Tibial nerve (tissue), 4 donors: ENCODE results near the gene MAP7D3. TPM values are rescaled to one million over a fixed set of nuclear protein-coding genes. Genes with fewer than 3 reads are reported as not detected.

Source experiments
- DNase-seq, 2 donors: peaks; one replicate each; pipeline ENCODE4 v3.0.0-alpha.2; 2019; ENCODE audit warnings: low spot score in 2 of 2
- H3K27ac ChIP-seq, 4 donors: fragments of 200-600 bp; sonication (generic) in 3 of 4; one replicate each; pipeline ENCODE4 v1.5.1; 2017 to 2019; ENCODE audit warnings: mild to moderate bottlenecking in 1 of 4
- H3K27me3 ChIP-seq, 2 donors: fragments of 200-600 bp; sonication (generic) in 1 of 2; one replicate each; pipeline versions ENCODE4 v1.5.1 to v1.6.0; 2017 to 2019
- H3K36me3 ChIP-seq, 3 donors: fragments of 200-600 bp; sonication (generic); one replicate each; pipeline ENCODE4 v1.5.1; 2018 to 2019
- H3K4me1 ChIP-seq, 4 donors: fragments of 200-600 bp; sonication (generic) in 3 of 4; one replicate each; pipeline ENCODE4 v1.5.1; 2017 to 2019
- H3K4me3 ChIP-seq, 4 donors: fragments of 200-600 bp; sonication (generic) in 3 of 4; one replicate each; pipeline ENCODE4 v1.5.1; 2017 to 2019; ENCODE audit warnings: mild to moderate bottlenecking in 1 of 4, moderate library complexity in 1 of 4
- H3K9me3 ChIP-seq, 4 donors: fragments of 200-600 bp; sonication (generic) in 3 of 4; one replicate each; pipeline ENCODE4 v1.5.1; 2017 to 2019
- CTCF ChIP-seq, 5 experiments: fragments of 200-600 bp in 3 of 5; fragments of 450-650 bp in 2 of 5; sonication (generic) in 3 of 5; IDR thresholded peaks; one replicate each; pipeline ENCODE4 v1.5.1; 2016 to 2019; ENCODE audit warnings: antibody characterized with exemption in 5 of 5, mild to moderate bottlenecking in 3 of 5, moderate library complexity in 2 of 5
- EP300 ChIP-seq, 2 donors: sonication (generic); formaldehyde crosslinking; IDR thresholded peaks; one replicate each; pipeline ENCODE4 v1.6.1; 2017; ENCODE audit warnings: antibody characterized with exemption in 2 of 2, mild to moderate bottlenecking in 1 of 2
- POLR2A ChIP-seq, 2 donors: fragments of 450-650 bp; IDR thresholded peaks; one replicate each; pipeline ENCODE4 v1.6.1; 2017; ENCODE audit warnings: antibody characterized with exemption in 2 of 2, mild to moderate bottlenecking in 2 of 2, moderate library complexity in 2 of 2
- WGBS, 2 donors: methylation state at CpG; one replicate each; pipeline ENCODE4 v1.1.5; 2018; 5-methylcytosine and 5-hydroxymethylcytosine counted together
- total RNA-seq, 4 donors: library from RNA; depleted of rRNA; stranded (reverse); fragments of >200 nt; gene quantifications; one replicate each; pipeline ENCODE4 v1.1.0, GENCODE V29; 2016

Gene MAP7D3
- total RNA-seq, 4 donors from 2014 or later = 19.7 to 32.7 (median 22.8) TPM

- peaks cover 0 to 5% of the 10 kb centered on the region in 2 donors for H3K27me3 ChIP-seq
- TF ChIP-seq POLR2A (IDR thresholded peaks at IDR 0.05) (no peak), CTCF (IDR thresholded peaks at IDR 0.05) (no peak), EP300 (IDR thresholded peaks at IDR 0.05) (no peak)
- no peaks in the 10 kb centered on the region for H3K9me3 ChIP-seq
- H3K4me1 ChIP-seq = peaks cover 0 to 30% (median 5%) of the 10 kb centered on the region in 4 donors
- no peaks in the 10 kb centered on the region for H3K36me3 ChIP-seq
- 18 to 34% methylated on average over 3 of the region's 3 CpGs for WGBS, 2 donors
- no peak overlapping the region for H3K27ac ChIP-seq
- no peak for DNase-seq
- H3K4me3 ChIP-seq = no peak overlapping the region
Observed at GRCh38 chrX:136186023-136186413, 65.2 kb downstream of the MAP7D3 start.

GRCh38 chrX:136185401-136186022 is 65.7 kb downstream of the MAP7D3 start:
- Histone ChIP-seq H3K4me3 (no peak overlapping the region), H3K27me3 (peaks cover 0 to 5% of the 10 kb centered on the region in 2 donors), H3K36me3 (no peaks in the 10 kb centered on the region), H3K27ac (peak overlapping the region in 1 of 4 donors; percentile 37), H3K9me3 (no peaks in the 10 kb centered on the region), H3K4me1 (peaks cover 0 to 25% (median 5%) of the 10 kb centered on the region in 4 donors)
- WGBS, 2 donors = 18 to 24% methylated on average over 8 of the region's 8 CpGs
- TF ChIP-seq POLR2A (IDR thresholded peaks at IDR 0.05) = no peak
- TF ChIP-seq CTCF (IDR thresholded peaks at IDR 0.05) = no peak
- no peak for DNase-seq

GRCh38 chrX:136183917-136184316 is 67.3 kb downstream of the MAP7D3 start:
- no peak for TF ChIP-seq CTCF (IDR thresholded peaks at IDR 0.05)
- TF ChIP-seq POLR2A (IDR thresholded peaks at IDR 0.05) = no peak
- TF ChIP-seq EP300 (IDR thresholded peaks at IDR 0.05) = no peak
- peak overlapping the region in 1 of 4 donors; percentile 58 for H3K27ac ChIP-seq
- peaks cover 0 to 21% (median 5%) of the 10 kb centered on the region in 4 donors for H3K4me1 ChIP-seq
- H3K9me3 ChIP-seq = no peaks in the 10 kb centered on the region
- H3K27me3 ChIP-seq = peaks cover 0 to 5% of the 10 kb centered on the region in 2 donors
- no peaks in the 10 kb centered on the region for H3K36me3 ChIP-seq
- no peak for DNase-seq
- WGBS, 2 donors = 38 to 48% methylated on average over 1 of the region's 1 CpG
- H3K4me3 ChIP-seq = no peak overlapping the region

GRCh38 chrX:136183172-136183571 is 68.0 kb downstream of the MAP7D3 start:
- peak overlapping the region in 1 of 4 donors; percentile 58 for H3K27ac ChIP-seq
- no peak for DNase-seq
- TF ChIP-seq EP300 (IDR thresholded peaks at IDR 0.05) (no peak), CTCF (IDR thresholded peaks at IDR 0.05) (no peak), POLR2A (IDR thresholded peaks at IDR 0.05) (no peak)
- H3K4me3 ChIP-seq = no peak overlapping the region
- peaks cover 0 to 23% (median 5%) of the 10 kb centered on the region in 4 donors for H3K4me1 ChIP-seq
- peaks cover 0 to 5% of the 10 kb centered on the region in 2 donors for H3K27me3 ChIP-seq
- no peaks in the 10 kb centered on the region for H3K9me3 ChIP-seq
- WGBS, 2 donors = 80 to 82% methylated on average over 4 of the region's 4 CpGs
- H3K36me3 ChIP-seq = no peaks in the 10 kb centered on the region

GRCh38 chrX:136182414-136182813 is 68.8 kb downstream of the MAP7D3 start:
- TF ChIP-seq EP300 (IDR thresholded peaks at IDR 0.05) = no peak
- DNase-seq = no peak
- peaks cover 0 to 5% of the 10 kb centered on the region in 2 donors for H3K27me3 ChIP-seq
- peak overlapping the region in 2 of 4 donors; percentile 19 to 54 for H3K27ac ChIP-seq
- 49 to 63% methylated on average over 3 of the region's 3 CpGs for WGBS, 2 donors
- no peaks in the 10 kb centered on the region for H3K36me3 ChIP-seq
- H3K4me3 ChIP-seq = no peak overlapping the region
- peaks cover 0 to 25% (median 6%) of the 10 kb centered on the region in 4 donors for H3K4me1 ChIP-seq
- H3K9me3 ChIP-seq = no peaks in the 10 kb centered on the region
